Sigmoid colon (tissue), 7 donors: ENCODE results near the gene ITPR1. TPM values are rescaled to one million over a fixed set of nuclear protein-coding genes. Genes with fewer than 3 reads are reported as not detected.
A peak's percentile ranks its signal among the peaks of the same experiment; 100 is the strongest.

Experiments
- DNase-seq: peaks from one replicate; pipeline ENCODE4 v3.0.0-alpha.2; 2019
- H3K27ac ChIP-seq, 4 donors: fragments of 200-600 bp; sonication (generic); one replicate each; pipeline ENCODE4 v1.5.1; 2016 to 2019; ENCODE audit warnings: mild to moderate bottlenecking in 1 of 4
- H3K27me3 ChIP-seq, 3 donors: fragments of 200-600 bp; sonication (generic); one replicate each; pipeline ENCODE4 v1.5.1; 2019; ENCODE audit warnings: mild to moderate bottlenecking in 1 of 3
- H3K36me3 ChIP-seq, 4 donors: fragments of 200-600 bp; sonication (generic); one replicate each; pipeline ENCODE4 v1.5.1; 2016 to 2019
- H3K4me1 ChIP-seq, 4 donors: fragments of 200-600 bp; sonication (generic); one replicate each; pipeline ENCODE4 v1.5.1; 2017 to 2019
- H3K4me3 ChIP-seq, 4 donors: fragments of 200-600 bp; sonication (generic); one replicate each; pipeline ENCODE4 v1.5.1; 2017 to 2019; ENCODE audit warnings: mild to moderate bottlenecking in 2 of 4, moderate library complexity in 1 of 4
- H3K9me3 ChIP-seq, 4 donors: fragments of 200-600 bp in 3 of 4; sonication (generic) in 3 of 4; one replicate each; pipeline versions ENCODE4 v1.5.1 to v1.6.1; 2013 to 2019
- CTCF ChIP-seq, 4 experiments: fragments of 450-650 bp in 3 of 4; fragments of 200-600 bp in 1 of 4; IDR thresholded peaks; one replicate each; pipeline ENCODE4 v1.5.1; 2016 to 2019; ENCODE audit warnings: antibody characterized with exemption in 4 of 4, mild to moderate bottlenecking in 3 of 4, moderate library complexity in 2 of 4
- EP300 ChIP-seq, 4 donors: sonication (generic); formaldehyde crosslinking; IDR thresholded peaks; one replicate each; pipeline ENCODE4 v1.6.1; 2017; ENCODE audit warnings: antibody characterized with exemption in 4 of 4
- POLR2A ChIP-seq, 2 donors: fragments of 450-650 bp; IDR thresholded peaks; one replicate each; pipeline ENCODE4 v1.6.1; 2016; ENCODE audit warnings: antibody characterized with exemption in 2 of 2, mild to moderate bottlenecking in 2 of 2, moderate library complexity in 2 of 2
- POLR2AphosphoS5 ChIP-seq, 4 donors: sonication (generic); formaldehyde crosslinking; IDR thresholded peaks; one replicate each; pipeline ENCODE4 v1.6.1; 2017; ENCODE audit warnings: antibody characterized with exemption in 4 of 4
- WGBS, 2 donors: extraction: QIAGEN DNeasy Blood & Tissue Kit; methylation state at CpG; one replicate each; pipeline ENCODE4 v1.1.7; 2013; 5-methylcytosine and 5-hydroxymethylcytosine counted together
- intact Hi-C: fragments of 100-400 bp; cut with DNase I; formaldehyde crosslinking; loops from one replicate; pipeline ENCODE4 v1.15.1; 2023
- polyA plus RNA-seq, 3 donors: library from polyadenylated mRNA; stranded (reverse); fragments of 200-250 nt; gene quantifications; one replicate each; pipeline ENCODE4 v1.2.3, GENCODE V29; 2013
- total RNA-seq, 4 donors: library from RNA; depleted of rRNA; stranded (reverse); fragments of >200 nt; gene quantifications; one replicate each; pipeline ENCODE4 v1.1.0, GENCODE V29; 2016
- donor health status: healthy with polysubstance abuse.
- donor health status: Bipolar disorder and iron deficiency.
- donor health status: healthy.

The ITPR1 gene
- total and polyA plus RNA-seq, 7 donors, result 1.4 to 206 (median 111) TPM

DNA sequence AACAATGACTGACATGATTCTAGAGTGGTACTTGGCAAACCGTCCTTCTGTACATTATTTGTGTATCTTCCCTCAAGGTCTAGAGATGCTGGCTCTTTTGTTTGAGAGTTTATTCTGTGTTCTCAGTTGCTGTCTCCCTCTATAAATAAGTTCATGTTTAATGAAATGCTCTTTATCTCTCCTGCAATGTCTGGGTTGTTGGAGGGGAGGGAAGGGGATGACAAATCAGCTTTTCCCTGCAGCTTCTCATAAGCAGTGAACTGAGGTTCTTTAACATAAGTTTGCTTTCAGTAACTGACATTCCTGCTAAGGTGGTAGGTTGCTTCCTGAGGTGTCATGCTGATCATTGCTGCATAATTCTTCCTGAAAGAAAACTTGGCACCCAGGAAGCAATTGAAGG lies 21.8 kb downstream of the ITPR1 start:
- intact Hi-C loops, result no loop called here
- no peaks in the 10 kb centered on the region for H3K27me3 ChIP-seq
- DNase-seq, result no peak
- no peak for TF ChIP-seq EP300 (IDR thresholded peaks at IDR 0.05)
- TF ChIP-seq POLR2AphosphoS5 (IDR thresholded peaks at IDR 0.05), result no peak
- TF ChIP-seq POLR2A (IDR thresholded peaks at IDR 0.05), result no peak
- no peak for TF ChIP-seq CTCF (IDR thresholded peaks at IDR 0.05)
- H3K4me3 ChIP-seq, result no peak overlapping the region
- peak overlapping the region in 1 of 4 donors; percentile 30 for H3K27ac ChIP-seq
- H3K9me3 ChIP-seq, result no peaks in the 10 kb centered on the region
- 77 to 82% methylated on average over 1 of the region's 1 CpG for WGBS, 2 donors
- H3K36me3 ChIP-seq, result no peaks in the 10 kb centered on the region
- H3K4me1 ChIP-seq, result peaks cover 0 to 40% (median 25%) of the 10 kb centered on the region in 4 donors

DNA sequence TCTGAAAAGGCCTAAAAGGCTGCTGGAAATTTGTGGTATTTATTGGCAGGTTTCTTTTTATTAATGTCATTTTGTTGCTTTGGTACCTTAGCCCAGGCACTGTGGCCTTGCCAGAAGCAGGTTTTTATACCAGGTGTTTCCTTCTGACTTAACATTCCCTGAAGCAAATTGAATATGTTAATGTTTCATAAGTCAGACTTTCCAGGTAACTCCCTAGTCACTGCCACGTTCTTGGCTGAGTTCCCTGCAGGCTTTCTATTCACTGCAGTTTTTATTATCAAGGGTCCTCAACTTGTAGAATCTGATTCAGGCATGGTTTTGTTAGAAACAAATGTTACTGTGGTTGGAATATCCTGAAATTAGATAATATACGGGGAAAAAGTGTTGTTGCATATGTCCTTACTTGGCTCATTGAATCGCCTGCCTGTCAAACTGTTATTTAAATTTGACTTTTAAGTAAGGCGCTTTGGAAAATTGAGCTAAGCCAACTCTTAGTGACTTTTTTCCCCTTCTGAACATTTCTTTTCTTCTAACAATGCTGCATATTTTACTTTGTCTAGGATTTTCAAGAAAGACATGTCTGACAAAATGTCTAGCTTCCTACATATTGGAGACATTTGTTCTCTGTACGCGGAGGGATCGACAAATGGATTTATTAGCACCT lies 22.9 kb downstream of the ITPR1 start:
- no peak for DNase-seq
- H3K36me3 ChIP-seq, result peaks cover 0 to 5% (median 0%) of the 10 kb centered on the region in 4 donors
- no peak overlapping the region for H3K4me3 ChIP-seq
- H3K27ac ChIP-seq, result peak overlapping the region in 2 of 4 donors; percentile 30 to 32
- intact Hi-C loops, result no loop called here
- no peaks in the 10 kb centered on the region for H3K27me3 ChIP-seq
- TF ChIP-seq POLR2A (IDR thresholded peaks at IDR 0.05) (no peak), EP300 (IDR thresholded peaks at IDR 0.05) (no peak)
- 83 to 85% methylated on average over 7 of the region's 7 CpGs for WGBS, 2 donors
- peaks cover 0 to 38% (median 25%) of the 10 kb centered on the region in 4 donors for H3K4me1 ChIP-seq
- H3K9me3 ChIP-seq, result no peaks in the 10 kb centered on the region

DNA sequence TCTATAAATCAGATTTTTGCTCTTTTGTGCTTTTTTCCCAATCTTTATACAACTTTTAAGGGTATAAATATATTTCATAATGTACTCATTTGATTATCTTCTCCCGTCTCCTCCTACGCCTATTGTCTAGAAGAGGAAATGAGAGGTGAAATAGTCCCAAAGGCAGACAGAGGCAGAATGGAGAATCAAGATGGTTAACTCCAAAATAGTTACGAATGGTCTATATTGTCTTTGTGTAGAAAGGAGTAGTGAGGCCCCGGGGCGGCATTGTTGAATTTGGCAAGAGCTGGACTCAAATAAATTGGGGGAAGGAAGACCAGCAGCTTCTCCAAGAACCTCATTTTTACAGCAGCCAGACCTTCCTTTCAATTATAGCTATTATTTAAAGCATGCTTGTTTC lies 23.9 kb downstream of the ITPR1 start:
- Histone ChIP-seq H3K4me1 (peaks cover 0 to 32% (median 24%) of the 10 kb centered on the region in 4 donors), H3K36me3 (peaks cover 0 to 10% (median 0%) of the 10 kb centered on the region in 4 donors), H3K27me3 (no peaks in the 10 kb centered on the region), H3K4me3 (no peak overlapping the region), H3K27ac (no peak overlapping the region), H3K9me3 (no peaks in the 10 kb centered on the region)
- intact Hi-C loops, result no loop called here
- TF ChIP-seq CTCF (IDR thresholded peaks at IDR 0.05) (no peak), POLR2AphosphoS5 (IDR thresholded peaks at IDR 0.05) (no peak), POLR2A (IDR thresholded peaks at IDR 0.05) (no peak), EP300 (IDR thresholded peaks at IDR 0.05) (no peak)
- WGBS, 2 donors, result 81 to 87% methylated on average over 5 of the region's 5 CpGs
- DNase-seq, result no peak

- DNase-seq, result no peak
- Histone ChIP-seq H3K4me1 (peaks cover 0 to 32% (median 21%) of the 10 kb centered on the region in 4 donors), H3K27me3 (no peaks in the 10 kb centered on the region), H3K9me3 (no peaks in the 10 kb centered on the region), H3K36me3 (peaks cover 0 to 10% (median 0%) of the 10 kb centered on the region in 4 donors), H3K27ac (no peak overlapping the region), H3K4me3 (no peak overlapping the region)
- TF ChIP-seq POLR2AphosphoS5 (IDR thresholded peaks at IDR 0.05) (no peak), EP300 (IDR thresholded peaks at IDR 0.05) (no peak), POLR2A (IDR thresholded peaks at IDR 0.05) (no peak), CTCF (IDR thresholded peaks at IDR 0.05) (no peak)
- intact Hi-C loops, result no loop called here
- WGBS, 2 donors, result 35 to 53% methylated on average over 3 of the region's 3 CpGs
Measured at GRCh38 chr3:4517643-4518311, 24.6 kb downstream of the ITPR1 start.

DNA sequence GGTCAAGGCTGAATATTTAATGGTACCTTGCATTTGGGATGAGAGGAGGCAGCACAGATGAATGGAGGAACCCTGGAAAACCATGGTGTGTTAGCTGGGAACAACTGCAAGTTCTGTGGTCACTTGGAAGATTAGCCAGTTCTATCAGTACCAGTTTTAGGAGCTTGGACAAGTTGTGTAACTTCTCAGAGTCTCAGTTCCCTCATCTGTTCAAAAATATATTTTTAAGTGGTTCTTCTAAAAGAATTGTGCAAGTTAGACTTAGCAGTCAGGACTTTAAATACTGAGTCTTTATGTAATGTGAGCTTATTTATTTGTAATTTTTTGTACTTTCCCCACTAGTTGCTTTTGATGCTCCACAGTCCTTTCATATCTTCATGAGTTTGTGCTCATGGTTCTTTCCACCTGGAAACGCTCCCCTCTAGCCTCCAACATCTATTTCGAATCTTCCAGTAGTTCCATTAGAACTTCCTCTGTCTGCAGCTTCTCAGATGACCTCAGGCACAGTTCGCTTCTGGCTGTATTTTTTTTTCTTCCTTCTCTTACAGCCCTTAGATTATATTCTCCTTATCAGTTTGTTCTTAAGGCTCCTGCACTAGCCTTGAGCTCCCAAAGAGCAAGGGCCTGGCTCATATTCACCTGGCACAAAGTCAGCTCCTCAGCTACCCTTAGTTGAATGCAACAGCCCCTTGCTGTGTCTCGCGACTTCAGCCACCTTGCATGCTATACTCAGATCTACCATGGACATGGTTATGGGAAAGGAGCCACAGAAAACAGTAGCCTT lies 27.1 kb downstream of the ITPR1 start:
- no peak overlapping the region for H3K27ac ChIP-seq
- intact Hi-C loops, result no loop called here
- peaks cover 0 to 10% (median 0%) of the 10 kb centered on the region in 4 donors for H3K36me3 ChIP-seq
- 78 to 90% methylated on average over 5 of the region's 5 CpGs for WGBS, 2 donors
- no peak overlapping the region for H3K4me3 ChIP-seq
- no peaks in the 10 kb centered on the region for H3K27me3 ChIP-seq
- TF ChIP-seq CTCF (IDR thresholded peaks at IDR 0.05) (no peak), EP300 (IDR thresholded peaks at IDR 0.05) (no peak)
- H3K9me3 ChIP-seq, result no peaks in the 10 kb centered on the region
- peaks cover 0 to 33% (median 25%) of the 10 kb centered on the region in 4 donors for H3K4me1 ChIP-seq
- no peak for DNase-seq
